HTR-8/SVneo (cell line): ENCODE measurements around the gene SLC25A3.

Experiments
- DNase-seq: peaks from one replicate; pipeline ENCODE4 v3.0.0; 2011; ENCODE audit warnings: low spot score, mixed read lengths; ENCODE audit not compliant: insufficient read length
- FAIRE-seq: peaks from 2 replicates; lab custom pipeline; 2011; peaks lifted over from hg19 to GRCh38; lab: Jason Lieb, UNC

SLC25A3 gene

GRCh38 chr12:98651328-98651727 is 57.8 kb downstream of the SLC25A3 start:
- FAIRE-seq (no peak), DNase-seq (no peak)

- FAIRE-seq = no peak
- DNase-seq = peak; percentile 32
Measured at GRCh38 chr12:98653866-98654493, 60.5 kb downstream of the SLC25A3 start.
